ENCODE data around the gene RARS1.

The RARS1 gene

DNA sequence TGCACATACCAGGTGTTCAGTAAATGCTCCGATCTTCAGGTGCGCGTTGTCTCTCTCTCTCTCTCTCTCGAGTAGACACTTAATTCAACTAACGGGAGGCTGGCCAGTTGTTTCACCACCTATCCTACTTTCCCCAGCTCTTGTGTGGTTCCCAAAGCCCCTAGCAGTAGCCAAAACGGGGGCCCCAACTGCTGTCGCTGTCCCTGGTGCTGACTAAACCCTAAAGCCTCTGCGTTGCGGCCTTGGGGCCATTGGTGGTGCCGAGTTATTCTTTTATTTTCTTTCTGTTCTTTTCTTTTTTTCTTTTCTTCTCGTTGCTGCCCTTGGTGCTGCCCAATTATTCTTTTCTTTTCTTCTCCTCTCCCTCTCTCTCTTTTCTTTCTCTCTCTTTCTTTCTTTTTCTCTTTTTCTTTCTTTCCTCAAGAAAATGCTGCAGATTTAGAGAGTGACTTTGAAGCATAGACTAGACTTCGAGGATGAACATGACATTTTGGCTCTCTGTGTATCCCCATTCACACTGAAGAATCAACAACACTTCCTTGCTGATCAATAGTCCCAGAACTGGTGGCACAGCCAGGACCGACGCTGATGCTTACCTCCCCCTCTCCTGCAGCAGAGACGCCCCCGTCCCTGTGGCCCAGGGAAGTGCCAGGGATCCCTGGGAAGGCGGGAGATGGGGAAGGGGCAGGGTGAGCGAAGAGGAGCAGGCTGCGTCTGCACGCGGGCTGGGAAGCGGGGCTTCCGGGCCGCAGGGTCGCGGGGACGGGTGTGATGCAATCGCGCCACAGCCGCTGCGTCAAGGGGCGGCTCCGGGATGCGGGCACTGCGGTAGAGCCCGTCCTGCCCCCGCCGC, 42.5 kb downstream of the RARS1 start, which contains the start of gene FBLL1:
FBLL1 (plus strand) TSS at position 785 of the 853 bp plus-strand sequence. CDS start 200 bp downstream, outside the sequence.
- H3K36me3 ChIP-seq (ENCODE audit: insufficient read depth, low read length) = no peaks in the 10 kb centered on the region
- H3K4me3 ChIP-seq (ENCODE audit: low read depth in 1 of 2, low read length in 2 of 2) = no peak within 1 kb of the TSS
- no peaks in the 10 kb centered on the region for H4K20me1 ChIP-seq (ENCODE audit: insufficient read depth, low read length)
- no peaks in the 10 kb centered on the region for H3K4me1 ChIP-seq (ENCODE audit: insufficient read depth, low read length)
- H2AFZ ChIP-seq (ENCODE audit: low read depth, low read length) = no peak within 1 kb of the TSS
- no peaks in the 10 kb centered on the region for H3K79me2 ChIP-seq (ENCODE audit: insufficient read depth, low read length)
- peak; percentile 47 for DNase-seq
- ATAC-seq (ENCODE audit: insufficient read depth, low read depth) = peak; percentile 70
- TF ChIP-seq, protein P1, sequence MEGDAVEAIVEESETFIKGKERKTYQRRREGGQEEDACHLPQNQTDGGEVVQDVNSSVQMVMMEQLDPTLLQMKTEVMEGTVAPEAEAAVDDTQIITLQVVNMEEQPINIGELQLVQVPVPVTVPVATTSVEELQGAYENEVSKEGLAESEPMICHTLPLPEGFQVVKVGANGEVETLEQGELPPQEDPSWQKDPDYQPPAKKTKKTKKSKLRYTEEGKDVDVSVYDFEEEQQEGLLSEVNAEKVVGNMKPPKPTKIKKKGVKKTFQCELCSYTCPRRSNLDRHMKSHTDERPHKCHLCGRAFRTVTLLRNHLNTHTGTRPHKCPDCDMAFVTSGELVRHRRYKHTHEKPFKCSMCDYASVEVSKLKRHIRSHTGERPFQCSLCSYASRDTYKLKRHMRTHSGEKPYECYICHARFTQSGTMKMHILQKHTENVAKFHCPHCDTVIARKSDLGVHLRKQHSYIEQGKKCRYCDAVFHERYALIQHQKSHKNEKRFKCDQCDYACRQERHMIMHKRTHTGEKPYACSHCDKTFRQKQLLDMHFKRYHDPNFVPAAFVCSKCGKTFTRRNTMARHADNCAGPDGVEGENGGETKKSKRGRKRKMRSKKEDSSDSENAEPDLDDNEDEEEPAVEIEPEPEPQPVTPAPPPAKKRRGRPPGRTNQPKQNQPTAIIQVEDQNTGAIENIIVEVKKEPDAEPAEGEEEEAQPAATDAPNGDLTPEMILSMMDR (IDR thresholded peaks at IDR 0.05; ENCODE audit: borderline replicate concordance, extremely low read depth, low read length, poor library complexity, severe bottlenecking) = no peak
- TF ChIP-seq EZH2 (IDR thresholded peaks at IDR 0.05; ENCODE audit: borderline replicate concordance, low read depth, low read length, severe bottlenecking) = no peak
- no peak within 1 kb of the TSS for H3K27ac ChIP-seq (ENCODE audit: low read length)
- no peak within 1 kb of the TSS for H3K9ac ChIP-seq (ENCODE audit: low read depth, low read length)
- H3K9me3 ChIP-seq (ENCODE audit: insufficient read depth, low read length, severe bottlenecking) = no peaks in the 10 kb centered on the region
- H3K4me2 ChIP-seq (ENCODE audit: insufficient read depth, low read length) = no peak within 1 kb of the TSS
- H3K27me3 ChIP-seq (ENCODE audit: insufficient read depth, low read length, poor library complexity) = no peaks in the 10 kb centered on the region

DNA sequence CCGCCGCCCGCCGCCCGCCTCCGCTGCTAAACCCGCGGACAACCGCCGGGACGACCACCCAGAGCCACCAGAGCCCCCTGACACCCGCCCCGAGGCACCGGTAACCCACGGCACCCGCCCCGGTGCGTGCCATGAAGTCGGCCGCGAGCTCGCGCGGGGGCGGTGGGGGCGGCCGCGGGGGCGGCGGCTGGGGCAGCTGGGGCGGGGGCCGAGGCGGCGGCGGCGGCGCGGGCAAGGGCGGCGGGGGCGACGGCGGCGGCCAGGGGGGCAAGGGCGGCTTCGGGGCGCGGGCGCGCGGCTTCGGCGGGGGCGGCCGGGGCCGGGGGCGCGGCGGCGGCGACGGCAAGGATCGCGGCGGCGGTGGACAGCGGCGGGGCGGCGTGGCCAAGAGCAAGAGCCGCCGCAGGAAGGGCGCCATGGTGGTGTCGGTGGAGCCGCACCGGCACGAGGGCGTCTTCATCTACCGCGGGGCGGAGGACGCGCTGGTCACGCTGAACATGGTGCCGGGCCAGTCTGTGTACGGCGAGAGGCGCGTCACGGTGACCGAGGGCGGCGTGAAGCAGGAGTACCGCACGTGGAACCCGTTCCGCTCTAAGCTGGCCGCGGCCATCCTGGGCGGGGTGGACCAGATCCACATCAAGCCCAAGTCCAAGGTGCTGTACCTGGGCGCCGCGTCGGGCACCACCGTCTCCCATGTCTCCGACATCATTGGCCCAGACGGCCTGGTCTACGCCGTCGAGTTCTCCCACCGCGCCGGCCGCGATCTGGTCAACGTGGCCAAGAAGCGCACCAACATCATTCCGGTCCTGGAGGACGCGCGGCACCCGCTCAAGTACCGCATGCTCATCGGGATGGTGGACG, 43.3 kb downstream of the RARS1 start:
- H3K27ac ChIP-seq (ENCODE audit: low read length) = no peak overlapping the region
- DNase-seq (no peak), ATAC-seq (ENCODE audit: insufficient read depth, low read depth) (no peak)
- H3K79me2 ChIP-seq (ENCODE audit: insufficient read depth, low read length) = no peaks in the 10 kb centered on the region
- H3K4me2 ChIP-seq (ENCODE audit: insufficient read depth, low read length) = no peak overlapping the region
- H3K4me1 ChIP-seq (ENCODE audit: insufficient read depth, low read length) = no peaks in the 10 kb centered on the region
- no peaks in the 10 kb centered on the region for H3K9me3 ChIP-seq (ENCODE audit: insufficient read depth, low read length, severe bottlenecking)
- no peaks in the 10 kb centered on the region for H4K20me1 ChIP-seq (ENCODE audit: insufficient read depth, low read length)
- H2AFZ ChIP-seq (ENCODE audit: low read depth, low read length) = no peak overlapping the region
- H3K36me3 ChIP-seq (ENCODE audit: insufficient read depth, low read length) = no peaks in the 10 kb centered on the region
- H3K4me3 ChIP-seq (ENCODE audit: low read depth in 1 of 2, low read length in 2 of 2) = no peak overlapping the region
- no peaks in the 10 kb centered on the region for H3K27me3 ChIP-seq (ENCODE audit: insufficient read depth, low read length, poor library complexity)
- H3K9ac ChIP-seq (ENCODE audit: low read depth, low read length) = no peak overlapping the region
- TF ChIP-seq EZH2 (IDR thresholded peaks at IDR 0.05; ENCODE audit: borderline replicate concordance, low read depth, low read length, severe bottlenecking) = no peak
- TF ChIP-seq, protein P1 (IDR thresholded peaks at IDR 0.05; ENCODE audit: borderline replicate concordance, extremely low read depth, low read length, poor library complexity, severe bottlenecking) = no peak

DNA sequence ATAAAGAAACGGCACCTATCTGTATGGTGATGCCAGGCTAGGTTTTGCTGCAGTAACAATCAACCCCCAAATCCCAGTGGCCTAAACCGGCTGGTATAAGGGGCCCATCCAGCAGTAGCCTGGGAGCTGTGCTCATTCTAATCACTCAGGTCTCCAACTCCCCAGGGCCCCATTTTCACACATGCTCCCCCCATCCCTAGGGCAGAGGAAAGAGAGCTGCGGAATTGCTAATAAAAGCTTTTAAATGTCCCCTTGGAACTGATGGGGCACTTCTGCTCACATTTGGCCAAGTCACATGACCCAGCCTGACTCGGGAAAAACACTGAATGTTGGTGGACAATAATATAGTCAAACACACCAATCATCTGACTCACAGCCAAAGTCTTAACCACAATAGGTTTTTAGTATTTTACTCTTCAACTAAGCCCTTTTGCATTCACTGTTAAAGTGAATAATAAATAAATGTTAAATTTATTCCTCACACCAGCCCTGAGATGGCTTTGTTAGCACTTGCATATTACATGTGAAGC, 44.4 kb downstream of the RARS1 start:
- Histone ChIP-seq H3K4me1 (ENCODE audit: insufficient read depth, low read length) (no peaks in the 10 kb centered on the region), H3K9ac (ENCODE audit: low read depth, low read length) (no peak overlapping the region), H3K9me3 (ENCODE audit: insufficient read depth, low read length, severe bottlenecking) (no peaks in the 10 kb centered on the region), H3K79me2 (ENCODE audit: insufficient read depth, low read length) (no peaks in the 10 kb centered on the region), H3K27me3 (ENCODE audit: insufficient read depth, low read length, poor library complexity) (no peaks in the 10 kb centered on the region), H4K20me1 (ENCODE audit: insufficient read depth, low read length) (no peaks in the 10 kb centered on the region), H3K27ac (ENCODE audit: low read length) (no peak overlapping the region), H3K36me3 (ENCODE audit: insufficient read depth, low read length) (no peaks in the 10 kb centered on the region), H3K4me3 (ENCODE audit: low read depth in 1 of 2, low read length in 2 of 2) (no peak overlapping the region), H2AFZ (ENCODE audit: low read depth, low read length) (no peak overlapping the region), H3K4me2 (ENCODE audit: insufficient read depth, low read length) (no peak overlapping the region)
- DNase-seq (no peak), ATAC-seq (ENCODE audit: insufficient read depth, low read depth) (no peak)
- TF ChIP-seq EZH2 (IDR thresholded peaks at IDR 0.05; ENCODE audit: borderline replicate concordance, low read depth, low read length, severe bottlenecking) = no peak
- TF ChIP-seq, protein P1 (IDR thresholded peaks at IDR 0.05; ENCODE audit: borderline replicate concordance, extremely low read depth, low read length, poor library complexity, severe bottlenecking) = no peak
